GM19035 (cell line): ENCODE measurements around the gene ADAMTSL1.
A peak's percentile ranks its signal among the peaks of the same experiment; 100 is the strongest.

Experiments used
- ATAC-seq: cut with Tn5 transposase; IDR thresholded peaks from one replicate; pipeline ENCODE4 v1.9.1; 2021; ENCODE audit not compliant: unreplicated experiment

Gene ADAMTSL1

DNA sequence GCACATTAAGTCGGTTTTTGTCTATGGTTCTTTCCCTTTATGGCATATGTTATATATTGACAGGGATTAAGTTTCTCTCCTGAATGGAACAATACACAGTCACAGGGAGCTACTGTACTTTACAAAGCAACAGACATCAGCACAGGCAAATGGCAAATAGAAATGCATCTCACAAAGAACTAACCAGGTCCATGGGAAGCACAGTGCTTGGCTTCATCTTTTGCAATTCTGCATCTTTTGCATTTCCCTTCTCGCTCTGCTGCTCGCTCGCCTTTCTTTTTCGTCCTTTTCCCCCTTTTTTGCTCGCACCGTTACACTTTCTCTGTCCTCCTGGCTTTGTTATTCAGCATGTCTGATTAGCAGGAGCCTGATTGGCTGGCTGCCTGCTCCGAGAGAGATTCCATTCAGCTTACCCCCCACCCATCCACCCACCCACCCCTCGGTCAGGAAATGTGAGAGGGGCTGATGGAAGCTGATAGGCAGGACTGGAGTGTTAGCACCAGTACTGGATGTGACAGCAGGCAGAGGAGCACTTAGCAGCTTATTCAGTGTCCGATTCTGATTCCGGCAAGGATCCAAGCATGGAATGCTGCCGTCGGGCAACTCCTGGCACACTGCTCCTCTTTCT lies at the start of gene ADAMTSL1:
Gene ADAMTSL1, plus strand, starts transcription at position 502 of the 628 bp plus-strand sequence. Its CDS starts 80 bp downstream, at position 582.
- no peak for ATAC-seq

DNA sequence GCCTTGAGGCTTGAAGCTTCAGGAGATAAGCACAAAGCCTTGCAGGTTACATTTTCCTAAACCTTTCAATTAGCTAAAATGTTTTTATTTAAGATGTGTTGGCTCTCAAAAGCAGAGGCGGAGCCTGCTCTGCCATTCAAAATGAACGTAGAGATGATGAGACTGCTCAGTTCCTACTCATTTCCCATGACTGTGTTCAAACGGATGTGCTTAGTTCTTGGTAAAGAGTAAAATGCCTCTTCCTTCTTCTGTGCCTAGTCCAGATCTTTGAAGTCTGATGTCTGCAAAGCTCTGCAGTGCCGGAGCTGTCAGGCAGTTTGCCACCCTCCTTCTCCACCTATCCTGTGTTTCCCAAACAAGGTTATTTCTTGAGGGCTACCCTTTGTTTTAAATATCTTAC lies 46.3 kb upstream of the ADAMTSL1 start:
- no peak for ATAC-seq

DNA sequence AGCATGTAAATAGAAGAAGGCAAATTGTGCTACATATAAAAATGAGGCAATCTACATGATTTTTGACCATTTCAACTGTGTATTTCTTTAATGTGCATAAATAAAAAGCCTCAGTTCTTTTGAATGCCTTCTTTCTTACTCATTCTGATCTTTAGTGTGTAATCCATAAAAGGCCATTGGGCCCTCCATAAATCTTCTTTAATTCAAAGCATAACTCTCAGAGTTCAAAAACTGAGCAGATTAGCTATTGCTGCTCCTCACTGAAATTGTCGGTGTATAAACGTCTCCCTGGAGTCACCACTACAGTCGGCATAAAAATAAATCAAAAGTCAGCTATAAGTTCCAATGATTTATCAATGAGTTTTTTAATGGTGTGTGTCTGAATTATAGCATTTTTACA lies 45.3 kb upstream of the ADAMTSL1 start:
- ATAC-seq = no peak

- no peak for ATAC-seq
Measured at GRCh38 chr9:18429070-18429469, 44.9 kb upstream of the ADAMTSL1 start.

DNA sequence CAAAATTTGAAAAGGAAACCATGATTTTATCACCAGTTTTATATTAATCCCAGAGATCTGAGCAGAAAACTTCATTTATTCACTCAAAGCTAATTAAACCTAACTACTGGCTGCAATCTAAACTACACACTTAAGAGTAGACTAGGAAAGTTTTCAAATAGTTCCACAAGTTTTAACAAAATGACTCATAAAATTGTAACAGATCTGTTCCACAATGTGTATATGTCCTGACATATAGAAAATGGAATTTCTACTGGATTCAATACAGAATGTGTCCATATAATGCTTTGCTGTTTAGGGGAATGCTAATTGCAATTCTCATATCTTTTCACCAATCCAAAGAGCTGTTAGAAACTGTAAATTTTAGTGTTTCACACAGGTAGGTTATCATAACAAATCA lies 40.3 kb upstream of the ADAMTSL1 start:
- ATAC-seq = no peak

DNA sequence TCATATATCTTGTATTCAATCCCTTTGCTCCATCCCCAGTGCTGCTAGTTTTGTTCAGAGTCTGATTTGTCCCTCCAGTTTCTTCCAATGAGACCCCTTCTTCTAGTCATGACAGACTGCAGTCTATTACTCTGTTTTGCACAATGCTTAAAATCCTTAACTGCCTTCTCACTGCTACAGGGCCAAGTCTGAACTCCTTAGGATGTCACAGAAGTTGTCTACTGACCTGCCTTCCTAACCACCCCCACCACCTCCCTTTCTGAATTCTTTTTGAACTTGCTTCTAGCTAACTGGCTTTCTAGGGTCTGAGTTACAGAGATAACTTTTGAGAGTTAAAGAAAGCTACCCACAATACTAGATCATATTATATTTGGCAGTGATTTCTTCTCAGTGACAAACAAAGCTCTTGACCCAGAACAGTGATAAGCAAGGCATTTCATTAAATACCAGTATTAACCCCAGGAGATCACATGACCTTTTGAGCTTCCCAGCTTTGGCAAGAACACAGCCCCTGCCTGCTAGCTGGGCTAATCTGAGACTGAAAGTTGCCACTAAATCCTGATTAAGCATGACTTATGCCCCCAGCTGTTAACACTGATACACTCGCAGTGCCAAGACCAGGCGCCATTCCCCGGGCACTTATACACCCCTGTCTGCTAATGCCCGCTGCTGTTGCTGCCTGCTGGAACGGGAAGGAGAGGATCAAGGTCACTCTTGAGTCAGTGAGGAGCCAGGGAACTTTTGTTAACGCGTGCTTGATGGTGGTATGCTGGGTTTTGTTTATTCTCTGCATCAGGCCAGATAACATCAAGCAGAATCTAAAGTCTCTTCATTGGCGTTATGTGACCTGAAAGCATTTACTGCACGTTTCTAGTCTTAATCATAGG lies 36.4 kb upstream of the ADAMTSL1 start:
- ATAC-seq = no peak

DNA sequence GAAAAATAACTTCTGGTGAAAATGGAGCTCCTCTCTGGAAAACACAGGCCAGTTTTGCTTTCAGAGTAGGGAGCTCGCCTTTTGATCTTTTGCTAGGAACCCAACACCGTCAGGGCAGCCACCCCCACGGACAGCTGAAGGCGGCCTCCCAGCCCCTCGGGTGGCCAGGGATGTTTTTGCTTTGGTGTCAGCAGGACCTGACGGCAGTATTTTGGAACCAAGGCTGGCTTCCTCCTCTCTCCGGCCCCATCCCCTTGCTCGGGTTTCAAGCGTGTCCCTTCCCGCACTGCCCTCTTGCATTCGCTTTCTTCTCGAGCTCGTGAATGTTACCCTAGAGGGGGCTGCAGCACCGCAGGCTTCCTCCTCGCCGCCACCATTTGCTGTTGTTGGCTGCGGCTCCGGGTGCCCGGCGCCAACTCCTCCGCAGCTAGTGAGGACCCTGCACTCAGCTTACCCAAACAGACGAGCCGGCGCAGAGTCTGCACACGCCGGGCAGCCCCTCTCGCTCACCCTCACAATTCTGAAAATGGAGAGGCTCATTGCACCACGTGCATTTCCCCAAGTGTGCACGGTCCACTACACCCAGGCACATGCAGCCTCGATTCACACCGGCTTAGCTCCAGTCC lies 35.5 kb upstream of the ADAMTSL1 start:
- no peak for ATAC-seq

DNA sequence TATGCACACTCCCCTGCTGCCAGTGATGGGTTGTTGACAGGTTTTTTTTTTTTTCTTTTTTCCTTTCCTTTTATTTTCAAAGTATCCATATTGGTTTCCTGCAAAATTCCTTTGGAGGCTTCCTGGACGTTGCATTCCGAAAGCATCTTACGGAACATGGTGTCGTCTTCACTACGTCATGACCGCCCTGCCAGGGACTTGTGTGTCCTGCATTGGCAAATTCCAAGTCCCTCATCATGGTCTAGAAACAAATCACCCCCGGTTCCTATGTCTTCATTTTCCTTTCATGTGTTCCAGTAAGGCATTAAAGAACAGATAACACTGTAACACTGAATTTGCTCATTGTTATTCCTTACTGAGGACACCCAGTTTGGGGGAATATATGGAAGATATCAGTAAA lies 35.0 kb upstream of the ADAMTSL1 start:
- no peak for ATAC-seq

DNA sequence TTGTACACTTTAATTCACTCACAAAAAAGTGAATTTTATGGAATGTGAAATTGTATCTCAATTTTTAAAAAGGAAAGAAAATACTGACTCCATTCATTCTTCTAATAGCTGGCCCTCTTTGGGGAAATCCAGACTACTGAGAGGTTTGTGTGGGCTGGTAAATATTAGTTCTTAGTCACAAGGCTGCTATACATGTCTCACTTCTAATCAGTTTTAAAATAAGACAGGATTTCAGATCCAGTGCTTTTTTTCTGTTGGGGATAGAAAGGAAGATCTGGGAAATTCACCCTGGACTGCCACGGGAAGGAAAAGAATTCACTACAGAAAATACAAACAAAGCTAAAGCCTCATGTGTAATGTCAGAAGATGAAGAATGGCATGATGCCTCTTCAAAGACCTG lies 32.7 kb upstream of the ADAMTSL1 start:
- no peak for ATAC-seq

GRCh38 chr9:18442629-18443491 lies 31.1 kb upstream of the ADAMTSL1 start:
- peak; percentile 97 for ATAC-seq

GRCh38 chr9:18447131-18447530 lies 26.8 kb upstream of the ADAMTSL1 start:
- ATAC-seq = no peak

GRCh38 chr9:18447541-18447940 lies 26.4 kb upstream of the ADAMTSL1 start:
- ATAC-seq = no peak

DNA sequence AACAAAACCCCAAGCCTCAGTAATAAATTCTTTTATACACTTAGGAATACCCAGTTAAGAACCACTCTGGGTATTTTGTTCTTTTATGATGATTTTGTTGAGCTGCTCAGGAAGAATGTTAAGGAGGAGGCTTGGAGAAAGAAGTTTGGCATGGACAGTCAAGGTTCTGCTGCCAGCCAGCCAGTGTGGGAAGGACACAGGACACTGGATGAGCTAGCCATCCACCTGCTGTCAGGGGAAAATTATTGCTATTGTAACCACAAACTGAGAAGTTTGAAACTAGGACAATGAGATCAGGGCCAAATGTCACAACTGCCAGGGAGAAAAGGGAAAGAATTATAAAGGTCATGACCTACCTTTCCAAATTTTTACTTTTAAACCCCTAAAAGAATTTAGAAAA lies 25.9 kb upstream of the ADAMTSL1 start:
- no peak for ATAC-seq

GRCh38 chr9:18451406-18451805 lies 22.5 kb upstream of the ADAMTSL1 start:
- ATAC-seq = no peak

DNA sequence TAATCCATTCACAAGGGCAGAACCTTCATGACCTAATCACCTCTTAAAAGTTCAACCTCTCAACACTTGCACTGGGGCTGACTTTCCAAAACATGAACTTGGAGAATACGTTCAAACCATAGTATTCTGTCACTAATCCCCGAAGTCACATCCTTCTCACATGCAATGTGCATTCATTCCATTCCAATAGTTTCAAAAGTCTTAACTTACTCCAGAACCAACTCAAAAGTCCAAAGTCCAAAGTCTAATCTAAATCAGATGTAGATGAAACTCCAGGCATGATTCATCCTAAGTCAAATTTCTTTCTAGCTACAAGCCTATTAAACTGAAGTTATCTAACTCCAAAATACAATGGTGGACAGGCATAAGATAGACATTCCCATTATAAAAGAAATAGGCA lies 21.7 kb upstream of the ADAMTSL1 start:
- ATAC-seq = no peak

DNA sequence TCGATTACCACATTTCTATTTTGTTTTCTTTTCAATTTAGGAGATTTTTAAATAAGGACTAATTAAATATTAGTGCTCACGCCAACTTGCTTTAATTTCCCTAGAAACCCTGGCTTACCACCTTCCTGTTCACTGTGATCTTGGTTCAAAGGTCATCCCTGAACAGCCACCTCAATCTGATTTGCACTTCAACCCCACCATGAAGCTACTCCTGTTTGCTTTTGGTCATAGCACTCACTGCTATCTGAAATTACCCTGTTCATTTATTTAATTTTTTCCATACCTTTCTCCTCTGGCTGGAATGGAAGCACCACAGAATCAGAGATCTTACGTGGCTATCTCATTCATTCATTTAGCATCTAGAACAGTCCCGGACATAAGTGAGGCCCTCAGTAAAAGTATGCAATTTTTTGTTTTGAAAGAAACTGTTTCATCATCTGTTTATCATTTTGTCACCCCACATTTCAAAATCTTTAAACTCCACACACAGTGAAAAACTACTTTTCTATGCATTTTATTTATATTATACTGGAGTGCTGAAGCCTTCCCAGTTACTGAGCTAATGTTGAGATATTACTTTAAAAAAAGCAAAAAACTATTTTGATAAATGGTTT lies 17.2 kb upstream of the ADAMTSL1 start:
- no peak for ATAC-seq

DNA sequence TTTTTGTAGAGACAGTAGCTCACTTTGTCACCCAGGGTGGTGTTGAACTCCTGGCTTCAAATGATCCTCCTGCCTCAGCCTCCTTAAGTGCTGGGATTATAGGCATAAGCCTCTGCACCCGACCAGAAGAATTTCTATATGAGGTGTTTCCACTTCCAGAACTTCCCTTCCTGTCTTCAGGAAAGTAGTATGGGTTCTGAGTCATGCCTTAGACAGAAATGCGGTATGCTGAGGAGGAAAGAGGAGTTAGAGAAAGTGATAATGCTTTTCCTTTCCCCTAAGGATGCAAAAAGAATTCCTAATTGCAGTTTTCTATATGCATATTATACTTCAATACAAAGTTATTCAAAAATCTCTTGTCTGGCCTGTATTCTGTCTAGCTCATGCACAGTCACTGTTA lies 16.4 kb upstream of the ADAMTSL1 start:
- ATAC-seq = no peak

DNA sequence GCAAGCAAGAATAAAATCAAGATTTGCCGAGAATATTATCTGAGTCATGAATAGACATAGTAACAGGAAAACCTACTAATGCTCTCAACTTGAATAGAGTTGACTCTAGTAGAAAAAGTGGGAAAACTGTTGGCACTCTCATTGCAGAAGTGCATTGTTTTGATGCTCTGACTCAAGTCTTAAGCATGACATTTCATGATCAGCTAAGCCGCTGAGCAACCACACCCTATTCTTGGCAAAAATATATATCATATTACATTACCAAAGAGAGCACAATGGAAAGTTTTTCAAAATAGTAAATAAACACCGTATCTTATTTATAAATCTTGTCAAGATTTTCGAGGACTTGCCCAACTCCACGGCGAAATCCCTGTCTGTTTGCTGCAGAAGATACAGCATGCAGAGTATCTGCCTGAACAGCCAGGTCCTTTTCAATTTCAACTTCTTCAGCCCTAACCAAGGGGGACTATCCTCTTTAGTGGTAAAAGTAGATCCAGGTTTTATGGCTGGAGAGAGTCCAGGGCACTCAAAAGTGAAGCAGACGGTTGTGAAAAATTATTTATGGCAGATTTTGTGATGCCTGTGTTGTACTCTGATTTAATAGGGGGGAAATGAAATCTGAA lies 13.9 kb upstream of the ADAMTSL1 start:
- ATAC-seq = no peak

DNA sequence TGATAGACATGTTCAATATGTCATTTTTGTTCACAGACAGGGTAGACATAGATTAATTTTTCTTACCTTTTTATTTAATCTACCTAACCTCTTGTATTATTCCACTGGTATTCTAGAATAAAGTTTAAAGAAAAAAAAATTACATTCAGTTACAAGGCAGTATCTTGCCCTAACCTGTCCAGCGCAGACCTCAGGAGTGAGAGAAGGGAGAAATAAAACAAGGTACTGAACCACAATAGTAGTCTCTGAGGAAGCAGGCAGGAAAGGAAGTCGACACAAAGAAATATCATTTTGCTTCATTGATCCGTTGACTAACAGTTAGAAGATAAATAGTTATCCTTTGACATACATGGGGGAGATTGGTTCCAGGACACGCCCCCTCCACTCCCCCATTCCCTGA lies 12.5 kb upstream of the ADAMTSL1 start:
- no peak for ATAC-seq

DNA sequence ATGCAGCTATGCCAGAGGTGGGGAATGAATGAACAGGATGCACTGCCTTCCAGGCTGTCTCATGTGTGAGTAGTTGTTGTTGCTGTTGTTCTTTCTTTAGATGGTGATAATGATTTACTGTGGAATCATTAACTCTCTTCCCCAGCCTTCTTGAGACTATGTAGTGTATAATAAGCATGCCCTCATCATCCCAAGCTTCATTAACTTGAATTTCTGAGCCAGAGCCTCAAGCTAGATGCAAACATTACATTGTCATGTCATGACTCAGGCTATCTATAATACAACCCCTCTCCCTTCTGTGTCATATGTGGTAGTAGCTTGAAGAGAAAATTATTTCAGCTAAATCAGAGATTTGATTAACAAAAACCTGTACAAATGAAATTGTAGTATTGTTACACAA lies 10.0 kb upstream of the ADAMTSL1 start:
- ATAC-seq = no peak
